Thymus (tissue), 11 donors: ENCODE results near the gene WASF2. TPM values are rescaled to one million over a fixed set of nuclear protein-coding genes. Genes with fewer than 3 reads are reported as not detected.

ENCODE experiments used
- DNase-seq, 9 donors: peaks; one replicate each; pipeline ENCODE4 v3.0.0-alpha.2; 2013; ENCODE audit warnings: low spot score in 9 of 9, low read depth in 6 of 9, missing footprints in 1 of 9
- H3K27ac ChIP-seq, 2 donors: one replicate each; pipeline ENCODE4 v1.5.1; 2013; ENCODE audit warnings: control low read depth in 1 of 2, low read depth in 1 of 2, low read length in 1 of 2, mild to moderate bottlenecking in 1 of 2, moderate library complexity in 1 of 2
- H3K27me3 ChIP-seq, 2 donors: one replicate each; pipeline ENCODE4 v1.5.1; 2013; ENCODE audit warnings: low read length in 1 of 2; ENCODE audit not compliant: control insufficient read depth in 2 of 2, insufficient read depth in 1 of 2
- H3K36me3 ChIP-seq, 2 donors: one replicate each; pipeline ENCODE4 v1.5.1; 2013; ENCODE audit warnings: low read length in 1 of 2, mild to moderate bottlenecking in 1 of 2, moderate library complexity in 1 of 2; ENCODE audit not compliant: control insufficient read depth in 2 of 2, insufficient read depth in 2 of 2
- H3K4me1 ChIP-seq, 2 donors: one replicate each; pipeline ENCODE4 v1.5.1; 2013; ENCODE audit warnings: low read length in 2 of 2; ENCODE audit not compliant: control insufficient read depth in 2 of 2, insufficient read depth in 2 of 2
- H3K4me3 ChIP-seq, 2 donors: one replicate each; pipeline ENCODE4 v1.5.1; 2013; ENCODE audit warnings: low read length in 2 of 2, control low read depth in 1 of 2, mild to moderate bottlenecking in 1 of 2
- H3K9me3 ChIP-seq, 2 donors: one replicate each; pipeline ENCODE4 v1.5.1; 2013; ENCODE audit warnings: low read length in 1 of 2, mild to moderate bottlenecking in 1 of 2; ENCODE audit not compliant: control insufficient read depth in 2 of 2, insufficient read depth in 1 of 2
- WGBS: extraction: QIAGEN DNeasy Blood & Tissue Kit; methylation state at CpG from one replicate; pipeline ENCODE4 v1.1.7; 2013; 5-methylcytosine and 5-hydroxymethylcytosine counted together
- polyA plus RNA-seq: library from polyadenylated mRNA; stranded (reverse); fragments of 200-250 nt; gene quantifications from one replicate; pipeline ENCODE4 v1.2.3, GENCODE V29; 2013
- total RNA-seq: library from RNA; stranded (reverse); fragments of 120-200 nt; gene quantifications from one replicate; pipeline ENCODE4 v1.2.4, GENCODE V29; 2013
- donor health status: healthy.

WASF2 gene
- total and polyA plus RNA-seq, 2 donors: 14.2 to 47.4 TPM

DNA sequence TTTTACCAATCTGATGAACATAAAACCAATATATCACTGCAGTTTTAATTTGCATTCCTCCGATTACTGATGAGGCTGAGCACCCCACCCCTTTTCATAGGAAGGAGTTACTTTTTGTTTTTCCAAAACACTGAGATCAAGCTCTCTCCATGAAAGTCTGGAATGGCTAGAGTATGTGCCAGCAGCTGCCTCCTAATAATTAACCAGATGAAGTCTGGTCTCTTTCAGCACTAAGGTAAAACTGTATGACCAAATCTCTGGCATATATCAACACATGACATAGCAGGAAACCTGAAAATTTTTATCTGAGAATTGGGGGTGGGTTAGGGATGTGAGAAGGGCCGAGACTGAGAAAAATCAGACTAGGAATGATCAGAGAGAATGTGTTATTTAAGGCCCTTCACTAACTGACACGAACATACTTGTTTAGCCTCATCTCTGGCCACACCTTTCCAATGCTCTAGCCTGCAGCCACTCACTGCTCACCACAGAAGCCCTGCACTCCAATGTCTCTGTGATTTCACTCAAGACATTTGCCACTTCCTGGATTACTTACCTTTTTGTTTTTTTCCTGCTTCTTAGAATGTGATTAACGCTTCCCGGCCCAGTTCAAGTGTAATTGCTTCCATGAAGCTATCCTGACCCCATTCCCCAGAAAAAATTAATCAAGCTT, 34.7 kb downstream of the WASF2 start:
- H3K36me3 ChIP-seq: peaks cover 2 to 10% of the 10 kb centered on the region in 2 donors
- peaks cover 0 to 12% of the 10 kb centered on the region in 2 donors for H3K4me1 ChIP-seq
- no peak overlapping the region for H3K4me3 ChIP-seq
- H3K9me3 ChIP-seq: no peaks in the 10 kb centered on the region
- no peaks in the 10 kb centered on the region for H3K27me3 ChIP-seq
- H3K27ac ChIP-seq: peak overlapping the region; percentile 39 to 65
- DNase-seq: peak in 1 of 9 donors; percentile 34
- WGBS: 41% methylated on average over 5 of the region's 5 CpGs

DNA sequence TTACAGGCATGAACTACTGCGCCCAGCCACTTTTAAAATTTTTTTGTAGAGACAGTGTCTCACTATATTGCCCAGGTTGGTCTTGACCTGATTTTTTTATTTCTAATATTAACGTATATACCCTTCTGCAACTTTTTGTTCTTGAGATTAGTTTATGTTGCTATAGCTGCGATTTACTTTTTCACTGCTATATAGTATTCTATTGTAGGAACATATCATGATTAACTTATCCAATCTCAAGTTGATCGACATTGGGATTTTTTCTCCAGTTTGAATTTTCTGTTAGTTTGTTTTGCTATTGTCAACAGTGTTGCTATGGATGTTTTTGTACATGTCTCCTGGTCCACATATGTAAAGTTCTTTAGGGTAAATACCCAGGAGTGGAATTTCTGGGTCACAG, 35.4 kb downstream of the WASF2 start:
- Histone ChIP-seq H3K27me3 (no peaks in the 10 kb centered on the region), H3K4me3 (no peak overlapping the region), H3K27ac (peak overlapping the region in 1 of 2 donors; percentile 23), H3K36me3 (peaks cover 2 to 11% of the 10 kb centered on the region in 2 donors), H3K9me3 (no peaks in the 10 kb centered on the region), H3K4me1 (peaks cover 0 to 12% of the 10 kb centered on the region in 2 donors)
- WGBS: 98% methylated on average over 4 of the region's 4 CpGs
- no peak for DNase-seq

DNA sequence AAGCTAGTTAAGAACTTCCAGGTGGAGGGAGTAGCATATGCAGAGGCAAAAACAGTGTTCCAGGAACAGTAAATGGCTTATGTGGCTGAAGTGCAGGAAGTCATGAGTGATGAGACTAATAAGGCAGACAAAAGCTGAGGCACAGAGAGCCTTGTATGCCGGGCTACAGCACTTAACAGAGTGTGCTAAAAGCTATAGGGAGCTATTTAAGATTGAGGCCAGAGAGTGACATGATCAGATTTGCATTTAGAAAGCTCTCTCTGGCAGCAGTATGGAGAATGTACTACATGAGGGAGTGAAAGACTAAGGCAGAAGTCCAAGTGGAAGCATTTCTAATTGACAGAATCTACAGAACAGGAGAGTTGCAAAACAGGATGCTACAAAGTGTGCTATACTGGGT, 38.6 kb downstream of the WASF2 start:
- H3K9me3 ChIP-seq: no peaks in the 10 kb centered on the region
- peaks cover 0 to 12% of the 10 kb centered on the region in 2 donors for H3K4me1 ChIP-seq
- no peak for DNase-seq
- no peaks in the 10 kb centered on the region for H3K27me3 ChIP-seq
- WGBS: 86% methylated on average over 1 of the region's 1 CpG
- peaks cover 10 to 28% of the 10 kb centered on the region in 2 donors for H3K36me3 ChIP-seq
- H3K4me3 ChIP-seq: no peak overlapping the region
- H3K27ac ChIP-seq: peak overlapping the region in 1 of 2 donors; percentile 38

DNA sequence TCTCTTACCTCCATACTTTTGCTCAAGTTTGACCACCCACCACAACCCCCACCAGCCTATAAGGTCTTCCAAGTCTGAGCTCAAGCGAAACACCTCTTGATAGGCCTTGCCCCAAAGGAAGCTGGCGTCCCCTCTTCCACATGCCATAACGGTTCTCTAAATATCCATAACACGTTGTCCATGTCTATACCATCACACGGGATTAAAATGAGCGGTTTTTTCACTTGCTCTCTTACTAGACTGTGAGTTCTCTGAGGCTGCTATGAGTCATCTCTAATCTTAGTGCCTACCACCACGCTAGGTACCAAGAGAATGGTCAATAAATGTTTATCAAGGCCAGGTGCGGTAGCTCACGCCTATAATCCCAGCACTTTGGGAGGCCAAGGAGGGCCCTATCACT, 41.0 kb downstream of the WASF2 start:
- H3K4me1 ChIP-seq: peaks cover 0 to 6% of the 10 kb centered on the region in 2 donors
- no peak for DNase-seq
- no peak overlapping the region for H3K27ac ChIP-seq
- H3K9me3 ChIP-seq: no peaks in the 10 kb centered on the region
- H3K27me3 ChIP-seq: no peaks in the 10 kb centered on the region
- no peak overlapping the region for H3K4me3 ChIP-seq
- WGBS: 98% methylated on average over 9 of the region's 9 CpGs
- peaks cover 10 to 25% of the 10 kb centered on the region in 2 donors for H3K36me3 ChIP-seq

DNA sequence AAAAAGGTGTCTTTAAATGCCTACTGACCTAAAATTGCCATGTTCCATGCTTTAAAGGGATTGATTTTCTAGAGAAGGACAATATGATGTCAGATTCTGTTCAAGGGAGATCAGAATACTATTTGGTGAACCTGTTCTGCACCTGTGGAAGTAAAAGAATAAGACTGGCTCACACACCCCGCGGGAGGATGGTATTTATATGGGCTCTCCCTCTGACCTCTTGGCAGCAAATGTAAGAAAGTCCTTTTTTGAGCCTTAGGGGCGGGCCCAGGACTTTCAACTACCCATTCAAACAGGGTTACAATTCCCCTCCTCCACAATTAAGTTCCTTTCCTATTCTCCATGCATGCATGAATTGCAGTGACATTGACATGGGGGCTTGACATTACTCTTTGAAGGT, 42.1 kb downstream of the WASF2 start:
- no peak for DNase-seq
- Histone ChIP-seq H3K36me3 (peaks cover 10 to 26% of the 10 kb centered on the region in 2 donors), H3K27me3 (no peaks in the 10 kb centered on the region), H3K4me3 (no peak overlapping the region), H3K4me1 (peaks cover 0 to 6% of the 10 kb centered on the region in 2 donors), H3K9me3 (no peaks in the 10 kb centered on the region), H3K27ac (no peak overlapping the region)
- 96% methylated on average over 3 of the region's 3 CpGs for WGBS

DNA sequence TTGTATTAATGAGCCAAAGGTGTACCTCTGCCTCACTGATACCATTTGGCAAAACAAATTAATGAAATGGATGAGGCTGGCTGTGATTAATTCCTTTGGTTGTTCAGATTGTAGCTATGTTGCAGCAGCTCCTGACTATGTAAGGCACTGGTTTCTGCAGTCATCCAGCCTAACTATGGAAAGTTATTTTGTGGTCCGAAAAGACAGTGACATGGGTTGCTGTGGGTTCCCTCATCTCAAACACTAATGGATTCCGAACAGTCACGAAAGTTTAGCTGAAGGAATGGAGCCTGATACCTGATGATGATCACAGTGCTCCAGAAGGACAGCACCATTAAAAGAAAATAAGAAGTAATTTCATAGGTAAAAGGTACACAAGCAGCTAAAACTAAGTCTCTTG, 42.6 kb downstream of the WASF2 start:
- H3K4me1 ChIP-seq: peaks cover 0 to 6% of the 10 kb centered on the region in 2 donors
- no peaks in the 10 kb centered on the region for H3K9me3 ChIP-seq
- H3K36me3 ChIP-seq: peaks cover 10 to 26% of the 10 kb centered on the region in 2 donors
- H3K4me3 ChIP-seq: no peak overlapping the region
- DNase-seq: no peak
- H3K27me3 ChIP-seq: no peaks in the 10 kb centered on the region
- WGBS: over 99% methylated on average over 3 of the region's 3 CpGs
- no peak overlapping the region for H3K27ac ChIP-seq

DNA sequence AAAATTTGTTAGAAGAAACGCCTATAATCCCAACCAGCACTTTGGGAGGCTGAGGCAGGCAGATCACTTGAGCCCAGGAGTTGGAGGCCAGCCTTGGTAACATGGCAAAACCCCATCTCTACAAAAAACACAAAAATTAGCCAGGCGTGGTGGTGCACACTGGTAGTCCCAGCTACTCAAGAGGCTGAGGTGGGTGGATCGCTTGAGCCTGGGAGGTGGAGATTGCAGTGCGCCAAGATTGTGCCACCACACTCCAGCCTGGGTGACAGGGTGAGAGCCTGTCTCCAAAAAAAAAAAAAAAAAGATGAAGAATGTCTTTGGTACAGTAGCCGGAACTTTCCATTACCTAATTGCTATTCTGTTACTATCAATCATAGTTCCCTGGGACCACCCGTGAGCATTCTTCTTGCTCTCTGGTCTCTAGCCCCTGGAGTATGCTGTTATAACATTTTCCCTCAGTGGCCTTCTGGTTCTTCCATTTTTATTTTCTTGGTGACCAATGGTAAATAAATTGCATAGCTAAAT, 43.4 kb downstream of the WASF2 start:
- DNase-seq: no peak
- Histone ChIP-seq H3K27me3 (no peaks in the 10 kb centered on the region), H3K36me3 (peaks cover 13 to 26% of the 10 kb centered on the region in 2 donors), H3K4me3 (no peak overlapping the region), H3K27ac (no peak overlapping the region), H3K4me1 (peaks cover 0 to 6% of the 10 kb centered on the region in 2 donors), H3K9me3 (no peaks in the 10 kb centered on the region)
- WGBS: 95% methylated on average over 6 of the region's 6 CpGs

DNA sequence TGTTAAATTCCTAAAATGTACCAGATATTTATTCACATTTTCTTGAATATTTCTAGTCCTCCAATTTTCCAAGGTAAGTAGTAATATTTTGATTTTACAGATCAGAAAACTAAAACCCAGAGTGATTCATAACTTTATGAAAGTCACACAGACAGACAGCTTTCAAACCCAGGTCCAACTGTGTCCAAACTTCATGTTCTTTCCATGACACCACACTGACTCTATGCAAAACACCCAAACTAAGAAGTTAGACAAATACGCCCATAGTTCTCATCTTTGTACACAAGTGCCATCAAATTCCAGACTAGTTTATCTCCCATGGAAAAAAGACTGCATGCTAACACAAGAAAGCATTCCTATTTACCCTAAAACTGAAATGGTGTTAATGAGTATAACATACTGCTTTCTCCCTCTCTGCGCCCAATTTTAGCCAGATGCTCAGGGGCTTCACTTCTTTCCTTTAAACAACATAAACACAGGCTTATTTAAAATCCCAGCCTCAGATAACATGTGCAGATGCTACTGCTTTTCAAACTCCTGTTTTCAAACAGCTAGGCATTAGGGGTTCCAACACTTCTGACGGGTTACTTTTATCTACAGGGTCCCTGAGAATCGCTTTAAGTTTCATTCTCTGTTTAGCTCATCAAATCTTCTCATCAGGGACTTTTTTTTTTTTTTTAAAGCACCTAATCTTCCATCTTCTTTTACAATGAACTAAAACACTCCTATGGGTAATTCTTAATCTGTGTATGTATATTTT, 44.6 kb downstream of the WASF2 start:
- no peak for DNase-seq
- H3K4me1 ChIP-seq: peaks cover 0 to 3% of the 10 kb centered on the region in 2 donors
- no peaks in the 10 kb centered on the region for H3K27me3 ChIP-seq
- H3K36me3 ChIP-seq: peaks cover 17 to 34% of the 10 kb centered on the region in 2 donors
- H3K27ac ChIP-seq: no peak overlapping the region
- no peak overlapping the region for H3K4me3 ChIP-seq
- no peaks in the 10 kb centered on the region for H3K9me3 ChIP-seq
- WGBS: 74% methylated on average over 4 of the region's 4 CpGs

DNA sequence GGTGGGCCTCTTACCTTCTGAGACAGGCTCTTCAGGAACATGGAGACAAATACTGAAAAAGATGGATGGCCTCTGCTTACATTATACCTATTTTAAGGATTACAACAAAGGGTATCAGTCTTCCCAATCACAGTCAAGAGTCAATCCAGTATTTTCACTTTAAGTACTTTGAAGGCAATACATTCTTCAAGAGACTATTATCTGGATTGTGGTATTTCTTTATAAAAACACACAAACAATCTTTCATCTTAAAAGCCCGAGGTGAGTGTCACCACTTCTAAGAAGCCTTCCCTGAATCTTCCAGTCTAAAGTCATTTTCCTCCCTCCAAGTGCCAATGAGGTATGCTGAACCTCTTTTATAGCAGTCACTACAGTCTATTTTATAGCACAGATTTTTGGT, 45.3 kb downstream of the WASF2 start:
- Histone ChIP-seq H3K4me3 (no peak overlapping the region), H3K27ac (no peak overlapping the region), H3K27me3 (no peaks in the 10 kb centered on the region), H3K4me1 (peaks cover 0 to 3% of the 10 kb centered on the region in 2 donors), H3K9me3 (no peaks in the 10 kb centered on the region), H3K36me3 (peaks cover 17 to 34% of the 10 kb centered on the region in 2 donors)
- WGBS: 4% methylated on average over 1 of the region's 1 CpG
- DNase-seq: no peak
